ENCODE results near the gene MYO5B. TPM values are rescaled to one million over a fixed set of nuclear protein-coding genes. Genes with fewer than 3 reads are reported as not detected.

Gene MYO5B
- total RNA-seq, 4 donors from 2014 or later: 0.29 to 14.7 (median 1.2) TPM

DNA sequence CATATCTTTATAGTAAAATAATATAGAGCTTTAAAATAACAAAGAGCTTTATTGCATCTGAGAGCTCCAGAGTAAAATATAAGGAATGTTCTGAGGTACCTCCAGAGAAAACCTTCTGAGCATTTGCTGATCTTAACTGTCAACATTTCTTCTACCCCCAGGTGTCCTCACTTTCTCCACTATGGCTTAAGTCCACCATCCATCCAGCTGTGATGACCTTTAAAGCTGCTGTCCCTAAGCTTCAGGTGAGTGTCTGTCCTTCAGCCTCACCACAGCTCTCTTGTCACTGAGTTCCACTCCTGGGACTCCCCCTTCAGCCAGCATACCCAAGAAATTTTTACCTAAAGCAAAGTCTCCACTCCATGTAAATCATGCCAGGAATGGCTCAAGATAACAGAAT is 137.9 kb downstream of the MYO5B start:
- Histone ChIP-seq H3K4me3 (no peak overlapping the region), H3K4me1 (no peaks in the 10 kb centered on the region), H3K9me3 (no peaks in the 10 kb centered on the region), H3K27me3 (no peaks in the 10 kb centered on the region), H3K27ac (no peak overlapping the region), H3K36me3 (no peaks in the 10 kb centered on the region)
- TF ChIP-seq, protein P1, sequence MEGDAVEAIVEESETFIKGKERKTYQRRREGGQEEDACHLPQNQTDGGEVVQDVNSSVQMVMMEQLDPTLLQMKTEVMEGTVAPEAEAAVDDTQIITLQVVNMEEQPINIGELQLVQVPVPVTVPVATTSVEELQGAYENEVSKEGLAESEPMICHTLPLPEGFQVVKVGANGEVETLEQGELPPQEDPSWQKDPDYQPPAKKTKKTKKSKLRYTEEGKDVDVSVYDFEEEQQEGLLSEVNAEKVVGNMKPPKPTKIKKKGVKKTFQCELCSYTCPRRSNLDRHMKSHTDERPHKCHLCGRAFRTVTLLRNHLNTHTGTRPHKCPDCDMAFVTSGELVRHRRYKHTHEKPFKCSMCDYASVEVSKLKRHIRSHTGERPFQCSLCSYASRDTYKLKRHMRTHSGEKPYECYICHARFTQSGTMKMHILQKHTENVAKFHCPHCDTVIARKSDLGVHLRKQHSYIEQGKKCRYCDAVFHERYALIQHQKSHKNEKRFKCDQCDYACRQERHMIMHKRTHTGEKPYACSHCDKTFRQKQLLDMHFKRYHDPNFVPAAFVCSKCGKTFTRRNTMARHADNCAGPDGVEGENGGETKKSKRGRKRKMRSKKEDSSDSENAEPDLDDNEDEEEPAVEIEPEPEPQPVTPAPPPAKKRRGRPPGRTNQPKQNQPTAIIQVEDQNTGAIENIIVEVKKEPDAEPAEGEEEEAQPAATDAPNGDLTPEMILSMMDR (IDR thresholded peaks at IDR 0.05): no peak
- TF ChIP-seq POLR2A (IDR thresholded peaks at IDR 0.05): no peak
- intact Hi-C loops (cut with DNase I; ENCODE audit: low total_unique reads): no loop called here
- DNase-seq: no peak

DNA sequence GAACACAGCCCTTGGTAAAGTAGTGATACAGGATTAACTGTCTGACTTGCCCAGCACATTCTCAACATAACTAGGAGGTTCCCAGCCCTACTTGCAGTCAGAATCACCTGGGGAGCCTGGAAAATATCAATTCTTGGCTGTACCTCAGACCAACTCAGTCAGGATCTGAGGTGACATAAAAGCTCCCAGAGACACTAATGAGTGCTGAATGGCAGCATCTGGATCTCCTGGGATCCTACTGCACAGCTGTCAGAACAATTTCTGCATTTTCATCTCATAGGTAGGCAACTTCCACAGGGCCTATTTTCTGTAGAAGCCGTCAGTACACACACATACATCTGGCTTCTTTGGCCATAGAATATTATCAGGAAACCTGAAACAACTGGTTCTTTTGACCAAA is 138.8 kb downstream of the MYO5B start:
- no peak for TF ChIP-seq POLR2A (IDR thresholded peaks at IDR 0.05)
- TF ChIP-seq, protein P1 (IDR thresholded peaks at IDR 0.05): no peak
- intact Hi-C loops (cut with DNase I; ENCODE audit: low total_unique reads): no loop called here
- no peak for DNase-seq

DNA sequence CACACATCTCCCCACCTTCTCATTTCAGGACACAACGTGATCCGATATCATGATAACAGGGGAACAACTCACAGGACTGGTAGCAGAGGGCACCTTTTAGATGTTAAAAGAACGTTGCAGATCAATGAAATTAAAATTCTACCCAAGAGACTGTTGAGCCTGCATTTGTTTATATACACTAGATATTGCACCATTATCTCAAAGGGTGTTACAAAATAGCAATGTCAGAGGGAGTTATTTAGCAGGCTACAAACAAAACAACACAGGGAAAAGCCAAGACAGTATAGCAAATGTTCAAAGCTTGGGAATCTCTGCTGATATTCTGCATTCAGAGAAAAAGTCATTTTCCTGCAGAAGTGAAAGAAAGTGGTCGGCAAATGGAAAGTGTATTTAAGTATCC is 139.5 kb downstream of the MYO5B start:
- H3K36me3 ChIP-seq: no peaks in the 10 kb centered on the region
- DNase-seq: no peak
- H3K4me3 ChIP-seq: no peak overlapping the region
- no peak overlapping the region for H3K27ac ChIP-seq
- TF ChIP-seq POLR2A (IDR thresholded peaks at IDR 0.05): no peak
- TF ChIP-seq, protein P1 (IDR thresholded peaks at IDR 0.05): no peak
- no peaks in the 10 kb centered on the region for H3K27me3 ChIP-seq
- no peaks in the 10 kb centered on the region for H3K9me3 ChIP-seq
- H3K4me1 ChIP-seq: no peaks in the 10 kb centered on the region
- intact Hi-C loops (cut with DNase I; ENCODE audit: low total_unique reads): no loop called here

More for the DNA sequence above, 138.8 kb downstream of the MYO5B start:
- Histone ChIP-seq H3K27ac (no peak overlapping the region), H3K27me3 (no peaks in the 10 kb centered on the region), H3K36me3 (no peaks in the 10 kb centered on the region), H3K9me3 (no peaks in the 10 kb centered on the region), H3K4me1 (no peaks in the 10 kb centered on the region), H3K4me3 (no peak overlapping the region)

DNA sequence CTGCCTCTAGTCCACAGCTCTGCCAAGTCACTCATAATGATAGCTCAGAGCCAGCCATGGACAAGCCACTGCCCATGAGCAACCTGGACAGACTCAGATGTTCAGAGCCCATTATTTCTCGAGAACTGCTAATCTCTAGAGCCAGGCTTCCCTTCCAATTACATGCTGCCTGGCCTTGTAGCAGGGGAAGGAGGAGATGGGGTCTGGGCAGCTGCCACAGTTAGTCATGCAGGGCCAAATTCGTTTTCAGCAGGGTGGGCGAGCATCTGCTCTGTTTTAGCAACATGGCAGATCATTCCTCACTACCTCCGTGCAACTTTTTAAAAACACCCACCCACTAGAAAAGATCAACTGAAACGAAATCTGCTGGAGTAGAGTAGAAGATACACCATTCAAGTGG is 141.8 kb downstream of the MYO5B start:
- no peaks in the 10 kb centered on the region for H3K9me3 ChIP-seq
- H3K4me3 ChIP-seq: no peak overlapping the region
- intact Hi-C loops (cut with DNase I; ENCODE audit: low total_unique reads): no loop called here
- no peak overlapping the region for H3K27ac ChIP-seq
- H3K36me3 ChIP-seq: no peaks in the 10 kb centered on the region
- H3K27me3 ChIP-seq: no peaks in the 10 kb centered on the region
- DNase-seq: no peak
- TF ChIP-seq, protein P1 (IDR thresholded peaks at IDR 0.05): no peak
- no peak for TF ChIP-seq POLR2A (IDR thresholded peaks at IDR 0.05)
- H3K4me1 ChIP-seq: no peaks in the 10 kb centered on the region

DNA sequence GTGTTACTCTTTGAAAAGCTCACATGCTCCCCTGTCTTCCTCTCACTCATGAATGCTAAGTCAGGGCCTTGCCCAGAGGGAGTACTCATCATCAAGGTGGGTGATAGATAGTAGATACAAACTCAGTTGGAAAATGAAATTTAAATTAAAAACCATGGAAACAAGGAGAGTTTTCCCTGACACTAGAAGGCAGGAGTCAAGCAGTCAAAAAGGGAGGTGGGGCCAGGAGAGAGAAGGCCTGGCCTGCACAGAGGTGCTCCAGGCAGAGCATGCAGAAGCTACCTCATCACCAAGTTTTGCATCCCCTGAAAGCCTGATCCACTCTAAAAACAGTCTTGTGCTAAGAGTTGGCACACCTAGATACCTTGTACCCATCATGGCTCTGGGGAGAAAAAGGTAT is 143.7 kb downstream of the MYO5B start:
- H3K36me3 ChIP-seq: no peaks in the 10 kb centered on the region
- intact Hi-C loops (cut with DNase I; ENCODE audit: low total_unique reads): no loop called here
- TF ChIP-seq, protein P1 (IDR thresholded peaks at IDR 0.05): no peak
- no peak for TF ChIP-seq POLR2A (IDR thresholded peaks at IDR 0.05)
- no peaks in the 10 kb centered on the region for H3K27me3 ChIP-seq
- H3K4me3 ChIP-seq: no peak overlapping the region
- H3K27ac ChIP-seq: no peak overlapping the region
- DNase-seq: no peak
- H3K9me3 ChIP-seq: no peaks in the 10 kb centered on the region
- H3K4me1 ChIP-seq: no peaks in the 10 kb centered on the region
